Astrocyte (in vitro differentiated cells and primary cell): Measurements from ENCODE around the gene GDE1. TPM values are rescaled to one million over a fixed set of nuclear protein-coding genes. Genes with fewer than 3 reads are reported as not detected.
A peak's percentile ranks its signal among the peaks of the same experiment; 100 is the strongest.
"Not testable (repeated sequence)": the region's sequence is repeated elsewhere in the genome, so short reads cannot be mapped to it uniquely, and the experiment has no call there.

Experiments
- DNase-seq: peaks from one replicate; pipeline ENCODE4 v3.0.0-alpha.2; 2010; ENCODE audit warnings: low read depth
- FAIRE-seq: peaks from 2 replicates; lab custom pipeline; 2011; peaks lifted over from hg19 to GRCh38; lab: Jason Lieb, UNC
- H2AFZ ChIP-seq: 2 replicates; pipeline ENCODE4 v1.6.0; 2012; ENCODE audit warnings: low read depth, low read length, inconsistent platforms
- H3K27ac ChIP-seq: 2 replicates; pipeline ENCODE4 v1.5.1; 2011; ENCODE audit warnings: low read depth, low read length, inconsistent platforms
- H3K27me3 ChIP-seq: 2 replicates; pipeline ENCODE4 v1.6.0; 2011; ENCODE audit warnings: low read length, inconsistent platforms; ENCODE audit not compliant: insufficient read depth
- H3K36me3 ChIP-seq: 2 replicates; pipeline ENCODE4 v1.5.1; 2011; ENCODE audit warnings: low read length, inconsistent platforms; ENCODE audit not compliant: insufficient read depth
- H3K4me1 ChIP-seq: 2 replicates; pipeline ENCODE4 v1.5.1; 2011; ENCODE audit warnings: low read length, inconsistent platforms; ENCODE audit not compliant: insufficient read depth
- H3K4me2 ChIP-seq: 2 replicates; pipeline ENCODE4 v1.6.0; 2012; ENCODE audit warnings: low read length, inconsistent platforms
- H3K4me3 ChIP-seq: 2 replicates; pipeline ENCODE4 v1.5.1; 2011; ENCODE audit warnings: low read depth, mild to moderate bottlenecking, low read length, inconsistent platforms; ENCODE audit not compliant: insufficient read depth
- H3K79me2 ChIP-seq: 2 replicates; pipeline ENCODE4 v1.6.0; 2012; ENCODE audit warnings: mild to moderate bottlenecking, low read length, inconsistent platforms; ENCODE audit not compliant: insufficient read depth
- H3K9ac ChIP-seq: 2 replicates; pipeline ENCODE4 v1.6.0; 2012; ENCODE audit warnings: mild to moderate bottlenecking, low read length, inconsistent platforms
- H3K9me3 ChIP-seq: 2 replicates; pipeline ENCODE4 v1.5.1; 2012; ENCODE audit warnings: low read depth, mild to moderate bottlenecking, low read length, inconsistent platforms; ENCODE audit not compliant: insufficient read depth
- H4K20me1 ChIP-seq: 2 replicates; pipeline ENCODE4 v1.6.0; 2012; ENCODE audit warnings: low read length, inconsistent platforms; ENCODE audit not compliant: insufficient read depth
- H3K27ac Mint-ChIP-seq: one replicate; pipeline ENCODE4 v1.8.0; 2021; ENCODE audit warnings: mild to moderate bottlenecking, mixed read lengths; ENCODE audit not compliant: unreplicated experiment
- H3K27me3 Mint-ChIP-seq: one replicate; pipeline ENCODE4 v1.8.0; 2021; ENCODE audit warnings: low read depth, mixed read lengths; ENCODE audit not compliant: unreplicated experiment
- H3K36me3 Mint-ChIP-seq: one replicate; pipeline ENCODE4 v1.8.0; 2021; ENCODE audit warnings: low read depth, mixed read lengths; ENCODE audit not compliant: unreplicated experiment
- H3K4me1 Mint-ChIP-seq: one replicate; pipeline ENCODE4 v1.8.0; 2021; ENCODE audit warnings: low read depth, mixed read lengths; ENCODE audit not compliant: unreplicated experiment
- H3K4me3 Mint-ChIP-seq: one replicate; pipeline ENCODE4 v1.8.0; 2021; ENCODE audit warnings: mild to moderate bottlenecking, moderate library complexity, mixed read lengths; ENCODE audit not compliant: unreplicated experiment
- H3K9me3 Mint-ChIP-seq: one replicate; pipeline ENCODE4 v1.8.0; 2021; ENCODE audit warnings: mild to moderate bottlenecking, mixed read lengths; ENCODE audit not compliant: unreplicated experiment
- CTCF ChIP-seq: IDR thresholded peaks from 2 replicates; pipeline ENCODE4 v1.5.1; 2011; ENCODE audit warnings: low read depth, mild to moderate bottlenecking, inconsistent platforms, low read length, moderate library complexity; ENCODE audit not compliant: insufficient read depth
- EZH2 ChIP-seq: IDR thresholded peaks from 2 replicates; pipeline ENCODE4 v1.6.1; 2012; ENCODE audit warnings: mild to moderate bottlenecking, low read length, inconsistent platforms; ENCODE audit not compliant: insufficient read depth
- total RNA-seq: library from RNA; stranded (reverse); gene quantifications from 2 replicates; pipeline ENCODE4 v1.2.1, GENCODE V29; 2021

The GDE1 gene
- total RNA-seq, 1 donor from 2014 or later = 99.7 TPM

- H3K27ac Mint-ChIP-seq = peak within 1 kb of the TSS; percentile 97
- DNase-seq = peak; percentile 93
Measured at GRCh38 chr16:19555186-19555937, 33.5 kb upstream of the GDE1 start, which contains the start of gene VPS35L. VPS35L (plus strand) TSS chr16:19555703; CDS start chr16:19555730, 27 bp downstream.

GRCh38 chr16:19549673-19550072 is 27.8 kb upstream of the GDE1 start:
- no peaks in the 10 kb centered on the region for H3K9me3 ChIP-seq
- no peak overlapping the region for H3K9ac ChIP-seq
- FAIRE-seq = no peak
- peaks cover 11% of the 10 kb centered on the region for H3K36me3 ChIP-seq
- H3K4me3 ChIP-seq = no peak overlapping the region
- no peak overlapping the region for H2AFZ ChIP-seq
- no peaks in the 10 kb centered on the region for H3K4me1 ChIP-seq
- H4K20me1 ChIP-seq = no peaks in the 10 kb centered on the region
- Mint-ChIP-seq H3K27me3 (no peaks in the 10 kb centered on the region), H3K4me3 (no peak overlapping the region), H3K9me3 (no peaks in the 10 kb centered on the region), H3K4me1 (peaks cover 1% of the 10 kb centered on the region), H3K36me3 (no peaks in the 10 kb centered on the region), H3K27ac (no peak overlapping the region)
- no peaks in the 10 kb centered on the region for H3K27me3 ChIP-seq
- no peak overlapping the region for H3K4me2 ChIP-seq
- H3K27ac ChIP-seq = no peak overlapping the region
- DNase-seq = no peak
- H3K79me2 ChIP-seq = no peaks in the 10 kb centered on the region
- no peak for TF ChIP-seq CTCF
- TF ChIP-seq EZH2 = no peak

More at GRCh38 chr16:19555186-19555937, 33.5 kb upstream of the GDE1 start, which contains the start of gene VPS35L:
- H4K20me1 ChIP-seq = no peaks in the 10 kb centered on the region
- Mint-ChIP-seq H3K4me3 (peak within 1 kb of the TSS; percentile 92), H3K36me3 (no peaks in the 10 kb centered on the region), H3K9me3 (no peaks in the 10 kb centered on the region), H3K27me3 (no peaks in the 10 kb centered on the region), H3K4me1 (peaks cover 3% of the 10 kb centered on the region)
- H3K27me3 ChIP-seq = no peaks in the 10 kb centered on the region
- H3K36me3 ChIP-seq = no peaks in the 10 kb centered on the region
- peak within 1 kb of the TSS; percentile 90 for H3K4me3 ChIP-seq
- TF ChIP-seq CTCF (peak; percentile 61), EZH2 (no peak)
- H3K79me2 ChIP-seq = peaks cover 33% of the 10 kb centered on the region
- peak within 1 kb of the TSS; percentile 97 for H2AFZ ChIP-seq
- H3K4me1 ChIP-seq = peaks cover 4% of the 10 kb centered on the region
- H3K9ac ChIP-seq = peak within 1 kb of the TSS; percentile 98
- H3K27ac ChIP-seq = peak within 1 kb of the TSS; percentile 94
- H3K9me3 ChIP-seq = no peaks in the 10 kb centered on the region
- FAIRE-seq = no peak
- H3K4me2 ChIP-seq = peak within 1 kb of the TSS; percentile 96

GRCh38 chr16:19548144-19548543 is 26.2 kb upstream of the GDE1 start:
- no peak overlapping the region for H3K9ac ChIP-seq
- peaks cover 2% of the 10 kb centered on the region for H3K9me3 Mint-ChIP-seq
- no peak overlapping the region for H3K27ac ChIP-seq
- peaks cover 1% of the 10 kb centered on the region for H3K4me1 Mint-ChIP-seq
- peaks cover 12% of the 10 kb centered on the region for H3K36me3 ChIP-seq
- no peak overlapping the region for H3K4me3 Mint-ChIP-seq
- FAIRE-seq (no peak), DNase-seq (no peak)
- TF ChIP-seq EZH2 (no peak), CTCF (no peak)
- H3K4me1 ChIP-seq = no peaks in the 10 kb centered on the region
- H3K79me2 ChIP-seq = no peaks in the 10 kb centered on the region
- H3K36me3 Mint-ChIP-seq = peaks cover 9% of the 10 kb centered on the region
- H3K27ac Mint-ChIP-seq = no peak overlapping the region
- H4K20me1 ChIP-seq = no peaks in the 10 kb centered on the region
- no peak overlapping the region for H2AFZ ChIP-seq
- no peak overlapping the region for H3K4me3 ChIP-seq
- H3K4me2 ChIP-seq = no peak overlapping the region
- H3K27me3 ChIP-seq = no peaks in the 10 kb centered on the region
- no peaks in the 10 kb centered on the region for H3K27me3 Mint-ChIP-seq
- no peaks in the 10 kb centered on the region for H3K9me3 ChIP-seq

- H3K9ac ChIP-seq, H2AFZ ChIP-seq, H3K27me3 ChIP-seq, H3K9me3 ChIP-seq, H3K27ac Mint-ChIP-seq, H3K9me3 Mint-ChIP-seq, FAIRE-seq, H3K79me2 ChIP-seq, H3K4me3 ChIP-seq, H3K4me3 Mint-ChIP-seq, H4K20me1 ChIP-seq, H3K27ac ChIP-seq, H3K4me2 ChIP-seq, H3K4me1 ChIP-seq, H3K4me1 Mint-ChIP-seq, H3K27me3 Mint-ChIP-seq, DNase-seq: not testable (repeated sequence)
- peaks cover 12% of the 10 kb centered on the region for H3K36me3 ChIP-seq
- peaks cover 20% of the 10 kb centered on the region for H3K36me3 Mint-ChIP-seq
Measured at GRCh38 chr16:19543278-19543996, 21.5 kb upstream of the GDE1 start.
